NCI-H524 treated with DMSO at 0.1 percent for 48 hours (cell line): ENCODE measurements around the gene DOK7.
"Not testable (repeated sequence)": the region's sequence is repeated elsewhere in the genome, so short reads cannot be mapped to it uniquely, and the experiment has no call there.

Experiments
- DNase-seq: peaks from one replicate; lab custom pipeline; 2025; lab: John Stamatoyannopoulos, UW

Gene DOK7

GRCh38 chr4:3502941-3503936 lies 40.1 kb downstream of the DOK7 start:
- DNase-seq: no peak

- no peak for DNase-seq
These were observed 42.1 kb downstream of the DOK7 start for GRCh38 chr4:3505231-3505630.

DNA sequence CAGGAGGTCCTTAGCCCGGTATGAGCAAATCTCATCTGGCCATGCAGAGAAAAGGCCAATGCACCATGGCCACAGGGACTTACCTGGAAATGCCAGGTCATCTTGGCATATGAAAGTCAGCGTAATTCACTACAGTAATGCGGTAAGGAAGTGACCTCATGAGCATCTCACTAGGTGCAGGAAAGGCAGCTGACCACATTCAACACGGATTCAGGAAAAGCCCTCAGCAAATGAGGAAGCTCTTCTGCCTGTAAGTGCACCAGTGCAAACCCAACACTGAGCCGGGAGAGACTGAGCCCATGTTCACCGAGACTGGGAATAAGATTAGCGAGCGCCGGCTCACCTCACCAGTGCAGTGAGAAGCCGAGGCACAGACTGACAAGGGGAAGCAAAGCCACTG lies 45.4 kb downstream of the DOK7 start:
- DNase-seq: no peak

GRCh38 chr4:3510481-3510880 lies 47.4 kb downstream of the DOK7 start:
- DNase-seq: no peak

GRCh38 chr4:3511187-3511586 lies 48.1 kb downstream of the DOK7 start:
- no peak for DNase-seq

GRCh38 chr4:3511601-3512000 lies 48.5 kb downstream of the DOK7 start:
- DNase-seq: not testable (repeated sequence)

GRCh38 chr4:3512279-3512678 lies 49.2 kb downstream of the DOK7 start:
- no peak for DNase-seq

- no peak for DNase-seq
These were observed 49.6 kb downstream of the DOK7 start for GRCh38 chr4:3512719-3513118.

DNA sequence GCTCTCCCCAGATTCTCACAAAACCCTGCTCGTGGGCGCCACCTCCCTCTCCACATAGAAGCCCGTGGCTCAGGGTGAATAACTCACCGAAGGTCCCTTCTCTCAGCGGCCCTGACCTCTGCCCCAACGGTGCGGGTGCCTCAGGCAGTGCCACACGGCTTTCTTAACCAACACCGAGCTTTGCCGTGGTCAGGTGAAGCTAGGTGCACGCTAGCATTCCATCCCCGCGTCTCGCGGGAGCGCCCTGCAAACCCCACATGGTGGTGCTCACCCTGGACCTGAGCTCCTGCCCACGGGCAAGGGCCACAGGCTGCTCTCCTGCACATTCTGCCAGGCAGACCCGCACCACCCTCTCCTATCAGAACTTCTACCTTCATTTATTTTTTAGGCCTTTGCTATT lies 50.7 kb downstream of the DOK7 start:
- no peak for DNase-seq

DNA sequence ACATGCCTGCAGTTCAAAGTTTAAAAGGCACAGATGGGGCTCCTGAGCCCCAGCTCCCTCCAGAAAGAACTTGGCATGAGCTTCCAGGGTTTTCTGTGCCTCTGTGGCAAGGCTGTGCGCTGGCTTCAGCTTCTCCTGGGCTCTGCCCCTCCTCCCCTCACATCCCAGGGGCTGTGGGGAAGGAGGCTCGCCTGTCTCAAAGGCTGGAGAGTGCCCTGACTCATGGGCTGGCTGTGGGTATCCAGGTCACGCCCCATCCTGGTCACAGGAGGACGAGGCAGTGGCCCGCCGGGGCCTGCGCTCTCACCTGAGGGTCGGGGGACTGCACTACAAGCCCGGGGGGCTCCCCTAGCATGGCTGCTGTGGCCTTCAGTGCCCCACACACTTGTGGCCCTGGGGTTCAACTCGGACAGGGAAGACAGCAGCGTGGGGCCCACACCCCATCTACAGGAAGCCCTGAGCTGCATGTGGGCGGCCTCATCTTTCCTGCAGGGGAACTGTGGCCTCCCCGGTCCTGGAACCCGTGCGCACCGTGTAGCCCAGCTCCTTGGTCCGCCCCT lies 51.2 kb downstream of the DOK7 start:
- DNase-seq: no peak

DNA sequence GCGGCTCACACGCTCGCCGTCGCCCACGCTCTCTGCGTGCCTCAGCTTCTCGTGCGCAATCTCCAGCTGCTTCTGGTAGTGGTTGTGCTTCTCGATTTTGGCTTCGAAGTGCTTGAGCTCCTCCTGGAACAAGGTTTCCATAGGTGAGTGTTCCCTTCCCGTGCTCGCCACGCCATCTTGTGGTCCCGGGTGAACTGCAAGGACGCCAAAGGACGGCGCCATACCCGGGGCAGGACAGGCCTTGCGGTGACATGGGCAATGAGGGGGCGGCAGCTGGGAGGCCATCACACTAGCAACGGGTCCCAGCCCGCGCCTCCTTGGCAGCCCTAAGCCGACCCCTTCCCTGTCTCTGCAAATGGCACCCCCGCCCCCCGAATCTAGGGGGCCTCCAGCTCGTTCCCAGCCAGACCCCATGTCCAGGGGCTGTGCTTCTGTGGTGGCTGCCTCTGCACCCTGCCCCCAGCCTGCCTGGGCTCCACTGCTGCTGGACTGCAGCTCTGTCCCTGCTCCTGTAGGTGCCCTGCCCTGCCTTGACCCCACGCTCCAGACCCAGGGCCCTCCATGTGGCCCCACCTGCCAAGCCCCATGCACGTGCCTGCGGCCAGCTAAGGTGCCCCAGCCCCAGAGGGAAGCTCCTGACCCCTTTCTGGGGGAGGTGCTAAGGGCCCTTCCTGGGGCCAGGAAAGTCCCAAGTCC lies 51.8 kb downstream of the DOK7 start:
- no peak for DNase-seq

DNA sequence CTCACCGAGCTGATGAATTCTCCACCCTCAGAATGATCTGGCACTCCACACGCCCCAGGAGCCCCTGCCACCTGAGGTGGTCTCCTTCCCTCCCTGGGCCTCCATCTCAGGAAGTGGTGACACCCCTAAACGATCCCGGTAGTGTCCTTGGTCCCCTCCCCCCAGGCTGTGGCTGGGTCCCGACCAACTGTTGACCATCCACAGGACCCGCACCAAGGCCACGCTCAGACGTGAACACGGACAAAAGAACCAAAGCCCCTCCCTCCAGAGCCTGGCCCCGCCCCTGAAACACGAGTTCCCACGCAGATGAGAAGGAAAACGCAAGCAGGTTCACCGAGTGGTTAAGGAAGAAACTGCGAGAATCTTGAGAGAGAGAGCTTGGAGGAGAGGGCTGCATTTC lies 52.5 kb downstream of the DOK7 start:
- DNase-seq: no peak

GRCh38 chr4:3516061-3516835 lies 53.1 kb downstream of the DOK7 start:
- DNase-seq: no peak

DNA sequence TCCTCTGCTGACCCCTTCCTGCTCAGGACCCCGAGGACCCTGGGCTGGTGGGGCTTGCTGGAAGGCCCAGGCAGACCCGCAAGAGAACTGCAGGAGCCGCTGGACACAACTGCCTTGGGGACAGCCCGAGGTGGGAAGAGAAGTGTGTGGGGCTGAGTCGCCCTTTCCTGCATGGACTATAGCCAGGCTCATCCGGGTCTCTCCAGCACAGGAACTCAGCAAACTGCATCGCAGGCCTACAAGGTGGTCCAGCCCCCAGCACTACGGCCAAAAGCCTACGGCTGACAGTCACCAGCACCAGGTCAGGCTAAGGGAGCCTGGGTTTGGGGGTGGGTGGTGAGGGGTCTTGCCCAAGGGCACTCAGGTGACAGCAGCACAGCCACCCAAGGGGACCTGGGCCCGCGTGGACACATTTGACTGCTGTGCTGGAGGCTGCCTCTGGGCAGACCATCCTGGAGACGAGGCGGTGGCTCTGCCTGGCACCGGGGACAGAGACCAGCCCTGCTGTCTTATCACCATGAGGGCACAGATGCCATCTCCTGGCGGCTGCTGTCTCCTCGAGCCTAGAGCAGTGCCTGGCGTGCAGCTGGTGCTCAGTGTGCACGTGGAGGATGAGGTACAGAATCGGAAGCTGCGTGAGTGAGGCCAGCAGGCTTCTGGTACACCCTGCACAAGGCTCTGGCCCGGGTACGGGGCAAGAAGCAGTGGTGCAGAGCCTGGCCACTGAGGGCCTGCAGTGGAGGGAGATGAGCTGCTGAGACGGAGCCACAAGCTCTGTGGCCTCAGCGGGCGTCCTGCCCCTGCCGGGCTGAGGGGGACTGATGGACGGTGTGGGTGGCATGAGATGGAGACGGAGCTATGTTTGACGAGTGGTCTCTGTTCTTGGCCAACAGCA lies 54.0 kb downstream of the DOK7 start:
- DNase-seq: no peak

- no peak for DNase-seq
These were observed 54.8 kb downstream of the DOK7 start for GRCh38 chr4:3517731-3518510.

GRCh38 chr4:3518511-3518880 lies 55.4 kb downstream of the DOK7 start:
- DNase-seq: no peak

GRCh38 chr4:3518941-3519340 lies 55.8 kb downstream of the DOK7 start:
- no peak for DNase-seq

- DNase-seq: no peak
These were observed 56.6 kb downstream of the DOK7 start for GRCh38 chr4:3519468-3520264.

- no peak for DNase-seq
These were observed 57.2 kb downstream of the DOK7 start for GRCh38 chr4:3520276-3520675.
